Tibial artery (tissue), 4 donors: ENCODE measurements around the gene IGF2BP3.

Experiments used
- DNase-seq, 2 donors: peaks; one replicate each; pipeline ENCODE4 v3.0.0-alpha.2; 2019
- H3K27ac ChIP-seq, 2 donors: fragments of 200-600 bp; sonication (generic) in 1 of 2; 1 replicate in 1 of 2; 2 replicates in 1 of 2; pipeline ENCODE4 v1.5.1; 2018 to 2019; ENCODE audit warnings: mild to moderate bottlenecking in 1 of 2
- H3K27me3 ChIP-seq, 2 donors: fragments of 200-600 bp; sonication (generic) in 1 of 2; one replicate each; pipeline versions ENCODE4 v1.5.1 to v1.6.0; 2016 to 2019
- H3K36me3 ChIP-seq, 3 donors: fragments of 200-600 bp; sonication (generic) in 2 of 3; one replicate each; pipeline ENCODE4 v1.5.1; 2016 to 2019; ENCODE audit warnings: mild to moderate bottlenecking in 2 of 3
- H3K4me1 ChIP-seq, 4 donors: fragments of 200-600 bp; sonication (generic) in 2 of 4; 1 replicate in 3 of 4; 2 replicates in 1 of 4; pipeline ENCODE4 v1.5.1; 2016 to 2019
- H3K4me3 ChIP-seq, 2 donors: fragments of 200-600 bp; sonication (generic) in 1 of 2; 1 replicate in 1 of 2; 2 replicates in 1 of 2; pipeline ENCODE4 v1.5.1; 2018 to 2019; ENCODE audit warnings: mild to moderate bottlenecking in 2 of 2
- H3K9me3 ChIP-seq, 3 donors: fragments of 200-600 bp; sonication (generic) in 1 of 3; one replicate each; pipeline ENCODE4 v1.5.1; 2016 to 2019
- CTCF ChIP-seq, 2 experiments: fragments of 200-600 bp in 1 of 2; fragments of 450-650 bp in 1 of 2; IDR thresholded peaks; one replicate each; pipeline ENCODE4 v1.5.1; 2017 to 2019; ENCODE audit warnings: antibody characterized with exemption in 2 of 2, mild to moderate bottlenecking in 1 of 2, moderate library complexity in 1 of 2
- intact Hi-C: fragments of 100-400 bp; cut with DNase I; formaldehyde crosslinking; loops from one replicate; pipeline ENCODE4 v1.15.0; 2023; ENCODE audit warnings: low total_unique reads

IGF2BP3 gene

GRCh38 chr7:23397241-23397640, 73.0 kb downstream of the IGF2BP3 start:
- intact Hi-C loops: no loop called here

GRCh38 chr7:23396222-23397015, 73.9 kb downstream of the IGF2BP3 start:
- Histone ChIP-seq H3K4me3 (no peak overlapping the region), H3K9me3 (no peaks in the 10 kb centered on the region), H3K27ac (no peak overlapping the region), H3K4me1 (no peaks in the 10 kb centered on the region), H3K27me3 (no peaks in the 10 kb centered on the region), H3K36me3 (no peaks in the 10 kb centered on the region)
- TF ChIP-seq CTCF (IDR thresholded peaks at IDR 0.05): no peak
- intact Hi-C loops: no loop called here
- DNase-seq: no peak

More at GRCh38 chr7:23397241-23397640, 73.0 kb downstream of the IGF2BP3 start:
- Histone ChIP-seq H3K9me3 (no peaks in the 10 kb centered on the region), H3K4me1 (no peaks in the 10 kb centered on the region), H3K27me3 (no peaks in the 10 kb centered on the region), H3K36me3 (no peaks in the 10 kb centered on the region), H3K27ac (no peak overlapping the region), H3K4me3 (no peak overlapping the region)
- no peak for TF ChIP-seq CTCF (IDR thresholded peaks at IDR 0.05)
- no peak for DNase-seq

GRCh38 chr7:23394488-23395171, 75.7 kb downstream of the IGF2BP3 start:
- Histone ChIP-seq H3K36me3 (no peaks in the 10 kb centered on the region), H3K4me3 (no peak overlapping the region), H3K4me1 (no peaks in the 10 kb centered on the region), H3K27me3 (no peaks in the 10 kb centered on the region), H3K9me3 (no peaks in the 10 kb centered on the region), H3K27ac (no peak overlapping the region)
- DNase-seq: no peak
- intact Hi-C loops: no loop called here
- no peak for TF ChIP-seq CTCF (IDR thresholded peaks at IDR 0.05)

- no peak for TF ChIP-seq CTCF (IDR thresholded peaks at IDR 0.05)
- intact Hi-C loops: no loop called here
- no peaks in the 10 kb centered on the region for H3K36me3 ChIP-seq
- H3K27me3 ChIP-seq: no peaks in the 10 kb centered on the region
- no peak overlapping the region for H3K27ac ChIP-seq
- H3K4me3 ChIP-seq: no peak overlapping the region
- H3K9me3 ChIP-seq: no peaks in the 10 kb centered on the region
- H3K4me1 ChIP-seq: no peaks in the 10 kb centered on the region
- DNase-seq: no peak
Observed at GRCh38 chr7:23393636-23394035, 76.7 kb downstream of the IGF2BP3 start.

- no peaks in the 10 kb centered on the region for H3K9me3 ChIP-seq
- no peak overlapping the region for H3K27ac ChIP-seq
- intact Hi-C loops: no loop called here
- no peak for TF ChIP-seq CTCF (IDR thresholded peaks at IDR 0.05)
- no peak overlapping the region for H3K4me3 ChIP-seq
- no peaks in the 10 kb centered on the region for H3K36me3 ChIP-seq
- H3K4me1 ChIP-seq: no peaks in the 10 kb centered on the region
- no peak for DNase-seq
- H3K27me3 ChIP-seq: no peaks in the 10 kb centered on the region
Observed at GRCh38 chr7:23389701-23390100, 80.6 kb downstream of the IGF2BP3 start.
